HCT116 (cell line): ENCODE data around the gene OLFML2A. TPM values are rescaled to one million over a fixed set of nuclear protein-coding genes. Genes with fewer than 3 reads are reported as not detected.

Source experiments
- ATAC-seq: fragments of 200-7000 bp; cut with Tn5 transposase; 2 replicates; pipeline ENCODE4 v1.9.1; 2020; ENCODE audit warnings: mild to moderate bottlenecking, moderate library complexity
- BruUV-seq: library from RNA; stranded (reverse); fragments of 400-500 nt; replicated peaks from 2 replicates; lab custom pipeline; 2021; lab: Mats Ljungman, UMichigan
- CTCF ChIA-PET: fragments of 300-600 bp; sonication (Branson Sonifier 250); formaldehyde crosslinking; loops from one replicate; lab custom pipeline; 2021; ENCODE audit warnings: antibody characterized with exemption; lab: Charles Lee
- POLR2A ChIA-PET: fragments of 300-600, 350-600 bp; sonication (Branson Sonifier 250); formaldehyde crosslinking; loops from one replicate; lab custom pipeline; 2021; ENCODE audit warnings: antibody characterized with exemption; lab: Charles Lee
- RAD21 ChIA-PET, 2 experiments: fragments of 300-600 bp; sonication (Branson Sonifier 250); formaldehyde crosslinking; loops; one replicate each; lab custom pipeline; 2023; ENCODE audit warnings: low total read pairs in 2 of 2; ENCODE audit not compliant: uncharacterized antibody in 2 of 2, unreplicated experiment in 2 of 2, low non-redundant PET in 1 of 2; lab: Charles Lee
- DNase-seq: peaks from one replicate; pipeline ENCODE4 v3.0.0-alpha.2; 2010; ENCODE audit warnings: low read depth, low spot score
- H2AFZ ChIP-seq: fragments of 200-600 bp; shearing (Covaris generic), sonication (generic); 2 replicates; pipeline ENCODE4 v1.6.1; 2017; ENCODE audit warnings: low read depth, mixed run types, mixed read lengths, antibody characterized with exemption, low read length; ENCODE audit not compliant: poor library complexity, severe bottlenecking
- H3K27ac ChIP-seq: 2 replicates; pipeline ENCODE4 v1.5.1; 2012; ENCODE audit warnings: low read depth, low read length
- H3K27me3 ChIP-seq: fragments of 200-600 bp; sonication (generic); 2 replicates; pipeline ENCODE4 v1.6.1; 2016; ENCODE audit warnings: mixed run types, low read length, mixed read lengths; ENCODE audit not compliant: insufficient read depth
- H3K36me3 ChIP-seq, 2 experiments: fragments of 200-500 bp in 1 of 2; fragments of 200-600 bp in 1 of 2; sonication (Bioruptor generic) in 1 of 2; sonication (generic) in 1 of 2; 2 replicates each; pipeline versions ENCODE4 v1.5.1 to v1.6.1; 2014 to 2016; ENCODE audit warnings: low read length in 2 of 2, inconsistent platforms in 1 of 2, mixed read lengths in 1 of 2, mixed run types in 1 of 2; ENCODE audit not compliant: insufficient read depth in 2 of 2, control insufficient read depth in 1 of 2
- H3K4me1 ChIP-seq, 2 experiments: fragments of 200-600 bp in 1 of 2; sonication (generic) in 1 of 2; 2 replicates each; pipeline versions ENCODE4 v1.5.1 to v1.6.1; 2012 to 2017; ENCODE audit warnings: low read length in 2 of 2, inconsistent platforms in 1 of 2, mild to moderate bottlenecking in 1 of 2, mixed read lengths in 1 of 2, mixed run types in 1 of 2, moderate library complexity in 1 of 2; ENCODE audit not compliant: insufficient read depth in 2 of 2, control insufficient read depth in 1 of 2
- H3K4me2 ChIP-seq: fragments of 200-600 bp; sonication (generic); 2 replicates; pipeline ENCODE4 v1.6.1; 2017; ENCODE audit warnings: mixed run types, low read length, mixed read lengths
- H3K4me3 ChIP-seq, 2 experiments: fragments of 200-600 bp in 1 of 2; sonication (generic) in 1 of 2; replicated peaks in 1 of 2; 2 replicates each; pipeline ENCODE4 v1.5.1; 2011 to 2016; ENCODE audit warnings: low read length in 2 of 2, control low read depth in 1 of 2, low read depth in 1 of 2, mild to moderate bottlenecking in 1 of 2, mixed read lengths in 1 of 2, mixed run types in 1 of 2
- H3K79me2 ChIP-seq: fragments of 200-600 bp; sonication (generic); 2 replicates; pipeline ENCODE4 v1.6.1; 2017; ENCODE audit warnings: mild to moderate bottlenecking, mixed run types, low read length, moderate library complexity, mixed read lengths; ENCODE audit not compliant: insufficient read depth
- H3K9ac ChIP-seq: fragments of 200-600 bp; sonication (generic); 2 replicates; pipeline ENCODE4 v1.6.1; 2016; ENCODE audit warnings: low read length, mixed read lengths
- H3K9me2 ChIP-seq: fragments of 200-600 bp; sonication (generic), shearing (Covaris generic); 2 replicates; pipeline ENCODE4 v1.6.1; 2017; ENCODE audit warnings: mixed run types, mild to moderate bottlenecking, moderate library complexity; ENCODE audit not compliant: insufficient read depth
- H3K9me3 ChIP-seq, 2 experiments: fragments of 200-500 bp in 1 of 2; fragments of 200-600 bp in 1 of 2; sonication (Bioruptor generic) in 1 of 2; sonication (generic) in 1 of 2; 2 replicates each; pipeline ENCODE4 v1.6.1; 2014 to 2017; ENCODE audit warnings: low read length in 2 of 2, mixed read lengths in 2 of 2, inconsistent platforms in 1 of 2, low read depth in 1 of 2, mild to moderate bottlenecking in 1 of 2, mixed run types in 1 of 2, moderate library complexity in 1 of 2; ENCODE audit not compliant: control insufficient read depth in 1 of 2, insufficient read depth in 1 of 2
- H4K20me1 ChIP-seq: fragments of 200-600 bp; sonication (generic), shearing (Covaris generic); 2 replicates; pipeline ENCODE4 v1.6.1; 2017; ENCODE audit warnings: mixed run types, mild to moderate bottlenecking, moderate library complexity; ENCODE audit not compliant: insufficient read depth
- CBX3 ChIP-seq: IDR thresholded peaks from 2 replicates; pipeline ENCODE4 v1.6.1; 2012; ENCODE audit warnings: low read depth
- EGR1 ChIP-seq: IDR thresholded peaks from 2 replicates; pipeline ENCODE4 v1.6.1; 2012; ENCODE audit warnings: low read depth
- FOSL1 ChIP-seq: IDR thresholded peaks from 2 replicates; pipeline ENCODE4 v1.6.1; 2012; ENCODE audit warnings: low read depth
- JUND ChIP-seq: IDR thresholded peaks from 2 replicates; pipeline ENCODE4 v1.6.1; 2012
- POLR2A ChIP-seq: IDR thresholded peaks from 2 replicates; pipeline ENCODE4 v1.7.0; 2011; ENCODE audit warnings: borderline replicate concordance; ENCODE audit not compliant: insufficient read depth, insufficient read length; ENCODE audit errors: extremely low read depth
- SP1 ChIP-seq: IDR thresholded peaks from 2 replicates; pipeline ENCODE4 v1.6.1; 2012; ENCODE audit warnings: low read depth
- SRF ChIP-seq: IDR thresholded peaks from 2 replicates; pipeline ENCODE4 v1.6.1; 2012; ENCODE audit warnings: low read depth
- YY1 ChIP-seq: IDR thresholded peaks from 2 replicates; pipeline ENCODE4 v1.6.1; 2011; ENCODE audit warnings: low read length, low read depth, moderate library complexity, mild to moderate bottlenecking; ENCODE audit not compliant: insufficient replicate concordance; ENCODE audit errors: extremely low read depth
- ZFX ChIP-seq: fragments of 450-650 bp; IDR thresholded peaks from 2 replicates; pipeline ENCODE4 v1.6.1; 2017
- ZNF274 ChIP-seq: fragments of 200-500 bp; sonication (Bioruptor generic); IDR thresholded peaks from 2 replicates; pipeline ENCODE4 v1.6.1; 2014; ENCODE audit warnings: mild to moderate bottlenecking, low read depth, low read length, inconsistent platforms
- intact Hi-C: fragments of 100-400 bp; cut with micrococcal nuclease; formaldehyde crosslinking; loops from 2 replicates; pipeline ENCODE4 v1.10.0; 2022
- total RNA-seq: library from RNA; stranded (reverse); gene quantifications from one replicate; pipeline ENCODE4 v1.2.1, GENCODE V29; 2021; ENCODE audit not compliant: unreplicated experiment
- TF ChIP-seq, protein P1 (sequence below): IDR thresholded peaks from 2 replicates; pipeline ENCODE4 v1.6.1; 2011; ENCODE audit warnings: mild to moderate bottlenecking, low read length, moderate library complexity; ENCODE audit not compliant: insufficient replicate concordance; ENCODE audit errors: extremely low read depth
- TF ChIP-seq, protein P2 (sequence below): IDR thresholded peaks from 2 replicates; pipeline ENCODE4 v1.6.1; 2012
- TF ChIP-seq, protein P3 (sequence below): IDR thresholded peaks from 2 replicates; pipeline ENCODE4 v1.6.1; 2012; ENCODE audit warnings: low read depth
- TF ChIP-seq, protein P4 (sequence below): IDR thresholded peaks from 2 replicates; pipeline ENCODE4 v1.6.1; 2012
- TF ChIP-seq, protein P5 (sequence below), 3 experiments: fragments of 200-600 bp in 1 of 3; sonication (generic) in 1 of 3; IDR thresholded peaks in 2 of 3; conservative IDR thresholded peaks in 1 of 3; 2 replicates each; pipeline ENCODE4 v1.5.1; 2012 to 2017; ENCODE audit warnings: low read depth in 2 of 3, low read length in 2 of 3, antibody characterized with exemption in 1 of 3, borderline replicate concordance in 1 of 3, control low read depth in 1 of 3, mild to moderate bottlenecking in 1 of 3, mixed read lengths in 1 of 3, mixed run types in 1 of 3, moderate library complexity in 1 of 3; ENCODE audit not compliant: insufficient read depth in 1 of 3

Gene OLFML2A
- total RNA-seq, 1 experiment from 2014 or later, result 6.3 TPM

- H3K27ac ChIP-seq, result no peak overlapping the region
- ChIA-PET RAD21 (interaction anchor here (0.9 to 1.2 kb wide), 3 partner anchors 71 to 73 kb away, joined by 3 to 11 read pairs (median 5); partner anchors contain the start of gene WDR38 (in 1 of the 2)), CTCF (interaction anchor here (1.0 to 12.0 kb wide), 6 partner anchors 10 to 74 kb away, joined by 3 to 601 read pairs (median 6); partner anchors contain the start of gene WDR38), POLR2A (interaction anchor here (1.1 to 1.9 kb wide), 3 partner anchors 39 to 77 kb away, joined by 3 to 8 read pairs (median 8); partner anchors contain the start of gene WDR38)
- H2AFZ ChIP-seq, result no peak overlapping the region
- no peaks in the 10 kb centered on the region for H3K9me2 ChIP-seq
- H3K4me3 ChIP-seq, result no peak overlapping the region
- no peak for TF ChIP-seq SRF
- no peak for TF ChIP-seq ZNF274
- no peak for TF ChIP-seq ZFX
- no peak for TF ChIP-seq YY1
- TF ChIP-seq EGR1, result no peak
- no peak for TF ChIP-seq CBX3
- TF ChIP-seq JUND, result no peak
- TF ChIP-seq, protein P1, sequence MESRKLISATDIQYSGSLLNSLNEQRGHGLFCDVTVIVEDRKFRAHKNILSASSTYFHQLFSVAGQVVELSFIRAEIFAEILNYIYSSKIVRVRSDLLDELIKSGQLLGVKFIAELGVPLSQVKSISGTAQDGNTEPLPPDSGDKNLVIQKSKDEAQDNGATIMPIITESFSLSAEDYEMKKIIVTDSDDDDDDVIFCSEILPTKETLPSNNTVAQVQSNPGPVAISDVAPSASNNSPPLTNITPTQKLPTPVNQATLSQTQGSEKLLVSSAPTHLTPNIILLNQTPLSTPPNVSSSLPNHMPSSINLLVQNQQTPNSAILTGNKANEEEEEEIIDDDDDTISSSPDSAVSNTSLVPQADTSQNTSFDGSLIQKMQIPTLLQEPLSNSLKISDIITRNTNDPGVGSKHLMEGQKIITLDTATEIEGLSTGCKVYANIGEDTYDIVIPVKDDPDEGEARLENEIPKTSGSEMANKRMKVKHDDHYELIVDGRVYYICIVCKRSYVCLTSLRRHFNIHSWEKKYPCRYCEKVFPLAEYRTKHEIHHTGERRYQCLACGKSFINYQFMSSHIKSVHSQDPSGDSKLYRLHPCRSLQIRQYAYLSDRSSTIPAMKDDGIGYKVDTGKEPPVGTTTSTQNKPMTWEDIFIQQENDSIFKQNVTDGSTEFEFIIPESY, result no peak
- TF ChIP-seq FOSL1, result no peak
- TF ChIP-seq, protein P2, sequence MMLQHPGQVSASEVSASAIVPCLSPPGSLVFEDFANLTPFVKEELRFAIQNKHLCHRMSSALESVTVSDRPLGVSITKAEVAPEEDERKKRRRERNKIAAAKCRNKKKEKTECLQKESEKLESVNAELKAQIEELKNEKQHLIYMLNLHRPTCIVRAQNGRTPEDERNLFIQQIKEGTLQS, result no peak
- TF ChIP-seq, protein P3, sequence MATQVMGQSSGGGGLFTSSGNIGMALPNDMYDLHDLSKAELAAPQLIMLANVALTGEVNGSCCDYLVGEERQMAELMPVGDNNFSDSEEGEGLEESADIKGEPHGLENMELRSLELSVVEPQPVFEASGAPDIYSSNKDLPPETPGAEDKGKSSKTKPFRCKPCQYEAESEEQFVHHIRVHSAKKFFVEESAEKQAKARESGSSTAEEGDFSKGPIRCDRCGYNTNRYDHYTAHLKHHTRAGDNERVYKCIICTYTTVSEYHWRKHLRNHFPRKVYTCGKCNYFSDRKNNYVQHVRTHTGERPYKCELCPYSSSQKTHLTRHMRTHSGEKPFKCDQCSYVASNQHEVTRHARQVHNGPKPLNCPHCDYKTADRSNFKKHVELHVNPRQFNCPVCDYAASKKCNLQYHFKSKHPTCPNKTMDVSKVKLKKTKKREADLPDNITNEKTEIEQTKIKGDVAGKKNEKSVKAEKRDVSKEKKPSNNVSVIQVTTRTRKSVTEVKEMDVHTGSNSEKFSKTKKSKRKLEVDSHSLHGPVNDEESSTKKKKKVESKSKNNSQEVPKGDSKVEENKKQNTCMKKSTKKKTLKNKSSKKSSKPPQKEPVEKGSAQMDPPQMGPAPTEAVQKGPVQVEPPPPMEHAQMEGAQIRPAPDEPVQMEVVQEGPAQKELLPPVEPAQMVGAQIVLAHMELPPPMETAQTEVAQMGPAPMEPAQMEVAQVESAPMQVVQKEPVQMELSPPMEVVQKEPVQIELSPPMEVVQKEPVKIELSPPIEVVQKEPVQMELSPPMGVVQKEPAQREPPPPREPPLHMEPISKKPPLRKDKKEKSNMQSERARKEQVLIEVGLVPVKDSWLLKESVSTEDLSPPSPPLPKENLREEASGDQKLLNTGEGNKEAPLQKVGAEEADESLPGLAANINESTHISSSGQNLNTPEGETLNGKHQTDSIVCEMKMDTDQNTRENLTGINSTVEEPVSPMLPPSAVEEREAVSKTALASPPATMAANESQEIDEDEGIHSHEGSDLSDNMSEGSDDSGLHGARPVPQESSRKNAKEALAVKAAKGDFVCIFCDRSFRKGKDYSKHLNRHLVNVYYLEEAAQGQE, result no peak
- TF ChIP-seq SP1, result no peak
- TF ChIP-seq, protein P4, sequence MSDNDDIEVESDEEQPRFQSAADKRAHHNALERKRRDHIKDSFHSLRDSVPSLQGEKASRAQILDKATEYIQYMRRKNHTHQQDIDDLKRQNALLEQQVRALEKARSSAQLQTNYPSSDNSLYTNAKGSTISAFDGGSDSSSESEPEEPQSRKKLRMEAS, result no peak
- TF ChIP-seq, protein P5, sequence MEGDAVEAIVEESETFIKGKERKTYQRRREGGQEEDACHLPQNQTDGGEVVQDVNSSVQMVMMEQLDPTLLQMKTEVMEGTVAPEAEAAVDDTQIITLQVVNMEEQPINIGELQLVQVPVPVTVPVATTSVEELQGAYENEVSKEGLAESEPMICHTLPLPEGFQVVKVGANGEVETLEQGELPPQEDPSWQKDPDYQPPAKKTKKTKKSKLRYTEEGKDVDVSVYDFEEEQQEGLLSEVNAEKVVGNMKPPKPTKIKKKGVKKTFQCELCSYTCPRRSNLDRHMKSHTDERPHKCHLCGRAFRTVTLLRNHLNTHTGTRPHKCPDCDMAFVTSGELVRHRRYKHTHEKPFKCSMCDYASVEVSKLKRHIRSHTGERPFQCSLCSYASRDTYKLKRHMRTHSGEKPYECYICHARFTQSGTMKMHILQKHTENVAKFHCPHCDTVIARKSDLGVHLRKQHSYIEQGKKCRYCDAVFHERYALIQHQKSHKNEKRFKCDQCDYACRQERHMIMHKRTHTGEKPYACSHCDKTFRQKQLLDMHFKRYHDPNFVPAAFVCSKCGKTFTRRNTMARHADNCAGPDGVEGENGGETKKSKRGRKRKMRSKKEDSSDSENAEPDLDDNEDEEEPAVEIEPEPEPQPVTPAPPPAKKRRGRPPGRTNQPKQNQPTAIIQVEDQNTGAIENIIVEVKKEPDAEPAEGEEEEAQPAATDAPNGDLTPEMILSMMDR (IDR thresholded peaks at IDR 0.05 in 2 of 3, conservative IDR thresholded peaks at IDR 0.05 in 1 of 3; ENCODE audit: borderline replicate concordance in 1 of 3, insufficient read depth in 1 of 3, low read depth in 2 of 3, low read length in 2 of 3), result no peak
- TF ChIP-seq POLR2A, result no peak
- H4K20me1 ChIP-seq, result no peaks in the 10 kb centered on the region
- no peaks in the 10 kb centered on the region for H3K9me3 ChIP-seq
- BruUV-seq, result no TSS peak
- peaks cover 17 to 38% of the 10 kb centered on the region in 2 experiments for H3K4me1 ChIP-seq
- no peaks in the 10 kb centered on the region for H3K79me2 ChIP-seq
- H3K27me3 ChIP-seq, result no peaks in the 10 kb centered on the region
- peak overlapping the region; percentile 42 for H3K4me2 ChIP-seq
- DNase-seq (no peak), ATAC-seq (peak; percentile 35)
- H3K9ac ChIP-seq, result no peak overlapping the region
- H3K36me3 ChIP-seq, result no peaks in the 10 kb centered on the region
- intact Hi-C loops, result loop anchor here (5.0 kb wide), 1 partner anchor 38 kb away; no protein-coding TSS in a partner anchor
Observed at GRCh38 chr9:124779368-124780059, 2.6 kb downstream of the OLFML2A start.
